Adipocyte (in vitro differentiated cells): Measurements from ENCODE around the gene CBX1.

Source experiments
- DNase-seq: peaks from one replicate; pipeline ENCODE4 v3.0.0-alpha.2; 2015; ENCODE audit warnings: low read depth
- H3K27me3 ChIP-seq: replicated peaks from 2 replicates; pipeline ENCODE4 v1.7.0; 2013; ENCODE audit warnings: mild to moderate bottlenecking, low read length, moderate library complexity; ENCODE audit not compliant: control insufficient read depth, insufficient read depth
- H3K36me3 ChIP-seq: 2 replicates; pipeline ENCODE4 v1.7.0; 2013; ENCODE audit warnings: low read length, mild to moderate bottlenecking, moderate library complexity; ENCODE audit not compliant: control insufficient read depth, insufficient read depth, severe bottlenecking
- H3K4me1 ChIP-seq: 2 replicates; pipeline ENCODE4 v1.7.0; 2013; ENCODE audit warnings: mild to moderate bottlenecking, low read length, moderate library complexity; ENCODE audit not compliant: control insufficient read depth, insufficient read depth
- H3K4me3 ChIP-seq: 2 replicates; pipeline ENCODE4 v1.7.0; 2013; ENCODE audit warnings: mild to moderate bottlenecking, low read length, moderate library complexity
- H3K9ac ChIP-seq: 2 replicates; pipeline ENCODE4 v1.7.0; 2013; ENCODE audit warnings: mild to moderate bottlenecking, low read length, moderate library complexity
- H3K9me3 ChIP-seq: 2 replicates; pipeline ENCODE4 v1.7.0; 2013; ENCODE audit warnings: mild to moderate bottlenecking, low read length, moderate library complexity; ENCODE audit not compliant: control insufficient read depth

CBX1 gene

GRCh38 chr17:48134912-48135480 lies 33.7 kb upstream of the CBX1 start:
- no peak for DNase-seq
- peaks cover under 1% of the 10 kb centered on the region for H3K27me3 ChIP-seq
- no peaks in the 10 kb centered on the region for H3K36me3 ChIP-seq
- no peak overlapping the region for H3K9ac ChIP-seq
- H3K9me3 ChIP-seq, result no peaks in the 10 kb centered on the region
- H3K4me3 ChIP-seq, result no peak overlapping the region
- no peaks in the 10 kb centered on the region for H3K4me1 ChIP-seq

DNA sequence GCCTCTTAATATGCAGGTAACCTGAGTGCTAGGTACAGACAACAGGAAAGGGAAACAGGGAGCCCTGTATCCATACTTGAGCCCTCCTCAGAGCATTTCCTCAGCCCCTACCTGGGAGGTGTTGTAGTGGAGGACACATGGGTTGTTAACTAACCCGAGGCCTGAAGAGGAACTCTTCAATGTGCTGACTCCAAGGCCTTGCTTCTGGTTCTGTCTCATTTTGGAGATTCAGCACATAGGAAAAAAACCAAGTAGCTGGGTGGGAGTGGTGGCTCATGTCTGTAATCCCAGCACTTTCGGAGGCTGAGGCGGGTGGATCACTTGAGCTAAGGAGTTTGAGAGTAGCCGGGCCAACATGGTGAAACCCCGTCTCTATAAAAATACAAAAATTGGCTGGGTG lies 31.1 kb upstream of the CBX1 start:
- no peaks in the 10 kb centered on the region for H3K27me3 ChIP-seq
- H3K9me3 ChIP-seq, result no peaks in the 10 kb centered on the region
- H3K36me3 ChIP-seq, result no peaks in the 10 kb centered on the region
- DNase-seq, result no peak
- H3K4me1 ChIP-seq, result no peaks in the 10 kb centered on the region
- no peak overlapping the region for H3K9ac ChIP-seq
- H3K4me3 ChIP-seq, result no peak overlapping the region

- Histone ChIP-seq H3K9ac (no peak overlapping the region), H3K36me3 (no peaks in the 10 kb centered on the region), H3K9me3 (no peaks in the 10 kb centered on the region), H3K4me1 (peaks cover under 1% of the 10 kb centered on the region), H3K27me3 (no peaks in the 10 kb centered on the region), H3K4me3 (no peak overlapping the region)
- DNase-seq, result peak; percentile 91
These were observed 30.0 kb upstream of the CBX1 start for GRCh38 chr17:48131216-48131824.

GRCh38 chr17:48129981-48130380 lies 28.7 kb upstream of the CBX1 start:
- Histone ChIP-seq H3K9ac (no peak overlapping the region), H3K36me3 (no peaks in the 10 kb centered on the region), H3K9me3 (no peaks in the 10 kb centered on the region), H3K27me3 (no peaks in the 10 kb centered on the region), H3K4me1 (peaks cover 5% of the 10 kb centered on the region), H3K4me3 (no peak overlapping the region)
- DNase-seq, result no peak

- Histone ChIP-seq H3K4me1 (peaks cover 5% of the 10 kb centered on the region), H3K9ac (no peak overlapping the region), H3K27me3 (no peaks in the 10 kb centered on the region), H3K36me3 (peaks cover 7% of the 10 kb centered on the region), H3K9me3 (no peaks in the 10 kb centered on the region), H3K4me3 (no peak overlapping the region)
- DNase-seq, result no peak
These were observed 27.1 kb upstream of the CBX1 start for GRCh38 chr17:48128400-48128799.

GRCh38 chr17:48127371-48128051 lies 26.2 kb upstream of the CBX1 start:
- Histone ChIP-seq H3K9ac (no peak overlapping the region), H3K4me1 (peaks cover 5% of the 10 kb centered on the region), H3K4me3 (no peak overlapping the region), H3K9me3 (no peaks in the 10 kb centered on the region), H3K27me3 (no peaks in the 10 kb centered on the region), H3K36me3 (peaks cover 16% of the 10 kb centered on the region)
- DNase-seq, result peak; percentile 14

GRCh38 chr17:48126532-48126850 lies 25.2 kb upstream of the CBX1 start:
- no peak for DNase-seq
- Histone ChIP-seq H3K36me3 (peaks cover 26% of the 10 kb centered on the region), H3K9ac (peak overlapping the region; percentile 16), H3K9me3 (no peaks in the 10 kb centered on the region), H3K4me3 (no peak overlapping the region), H3K27me3 (no peaks in the 10 kb centered on the region), H3K4me1 (peaks cover 5% of the 10 kb centered on the region)

- Histone ChIP-seq H3K4me1 (peaks cover 5% of the 10 kb centered on the region), H3K36me3 (peaks cover 31% of the 10 kb centered on the region), H3K9ac (peak overlapping the region; percentile 16), H3K27me3 (no peaks in the 10 kb centered on the region), H3K4me3 (no peak overlapping the region), H3K9me3 (no peaks in the 10 kb centered on the region)
- DNase-seq, result no peak
These were observed 24.7 kb upstream of the CBX1 start for GRCh38 chr17:48125829-48126531.

DNA sequence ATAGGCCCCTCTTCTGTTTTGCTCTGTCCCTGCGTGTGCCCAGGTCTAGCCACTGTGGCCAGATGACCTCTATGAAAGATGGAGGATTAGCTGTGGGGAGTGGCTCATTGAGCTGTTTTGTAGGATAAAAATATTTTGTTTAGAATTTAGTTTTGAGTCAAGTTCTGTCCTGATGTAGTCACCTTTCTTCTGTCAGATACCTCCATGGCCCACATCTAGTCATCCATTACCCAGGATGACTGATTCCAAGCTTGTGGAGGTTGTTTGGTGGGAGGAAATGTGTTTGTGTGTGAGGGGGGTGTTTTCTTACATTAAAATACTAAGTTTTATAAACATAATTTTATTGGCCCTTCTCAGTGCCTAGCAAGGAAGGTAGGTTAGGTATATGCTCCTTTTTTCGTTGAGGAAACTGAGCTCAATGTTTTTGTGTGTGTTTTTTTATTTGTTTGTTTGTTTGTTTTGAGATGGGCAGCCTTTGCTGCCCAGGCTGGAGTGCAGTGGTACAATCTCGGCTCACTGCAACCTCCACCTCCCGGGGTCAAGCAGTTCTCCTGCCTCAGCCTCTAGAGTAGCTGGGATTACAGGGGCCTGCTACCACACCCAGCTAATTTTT lies 22.6 kb upstream of the CBX1 start:
- DNase-seq, result no peak
- Histone ChIP-seq H3K9ac (no peak overlapping the region), H3K4me1 (peaks cover 5% of the 10 kb centered on the region), H3K36me3 (peaks cover 45% of the 10 kb centered on the region), H3K27me3 (no peaks in the 10 kb centered on the region), H3K4me3 (no peak overlapping the region), H3K9me3 (no peaks in the 10 kb centered on the region)

DNA sequence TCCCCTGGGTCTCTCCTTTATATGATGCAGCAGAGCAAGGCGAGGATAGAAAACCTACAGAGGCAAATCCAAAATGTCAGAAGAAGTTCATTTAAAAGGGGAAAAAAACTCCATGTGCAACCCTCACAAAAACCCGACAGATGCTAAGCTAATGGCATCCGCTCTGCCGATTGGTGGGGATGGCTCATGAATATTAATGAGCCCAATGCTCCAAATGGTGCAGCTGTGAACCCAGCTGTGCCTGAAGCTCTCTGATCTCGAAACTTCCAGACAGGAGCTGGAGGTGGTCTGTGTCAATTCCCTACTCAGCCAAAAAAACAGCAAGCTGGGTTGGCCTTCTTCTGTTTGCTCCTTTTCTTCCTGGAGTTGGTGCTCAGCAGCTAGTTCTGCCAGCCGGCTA lies 21.8 kb upstream of the CBX1 start:
- no peaks in the 10 kb centered on the region for H3K9me3 ChIP-seq
- H3K9ac ChIP-seq, result no peak overlapping the region
- DNase-seq, result no peak
- H3K36me3 ChIP-seq, result peaks cover 50% of the 10 kb centered on the region
- H3K4me3 ChIP-seq, result no peak overlapping the region
- no peaks in the 10 kb centered on the region for H3K27me3 ChIP-seq
- peaks cover 5% of the 10 kb centered on the region for H3K4me1 ChIP-seq

DNA sequence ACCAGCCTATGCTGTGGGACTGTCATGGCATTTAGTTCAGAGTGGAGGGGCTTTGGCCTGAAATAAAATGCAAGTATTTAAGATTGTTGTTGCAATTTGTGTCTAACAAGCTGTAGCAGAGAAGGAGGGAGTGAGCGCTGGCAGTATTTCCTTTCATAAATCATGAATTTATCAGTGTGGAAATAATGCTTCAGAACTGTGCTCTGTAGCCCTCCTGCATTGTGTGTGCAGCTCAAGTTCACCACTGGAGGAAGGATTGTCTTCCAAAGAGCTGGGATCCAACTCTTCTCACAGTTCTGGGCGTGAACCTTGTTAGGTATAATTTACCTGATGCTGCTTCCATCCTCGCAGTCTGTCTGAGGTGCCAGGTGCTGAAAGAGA lies 21.4 kb upstream of the CBX1 start:
- DNase-seq, result no peak
- Histone ChIP-seq H3K4me1 (peaks cover 5% of the 10 kb centered on the region), H3K9ac (no peak overlapping the region), H3K4me3 (no peak overlapping the region), H3K9me3 (no peaks in the 10 kb centered on the region), H3K27me3 (no peaks in the 10 kb centered on the region), H3K36me3 (peaks cover 55% of the 10 kb centered on the region)
